GM19395 (cell line): ENCODE data around the gene CYP2D6.

Source experiments
- ATAC-seq: cut with Tn5 transposase; IDR thresholded peaks from one replicate; pipeline ENCODE4 v1.9.1; 2021; ENCODE audit warnings: mild to moderate bottlenecking, moderate library complexity; ENCODE audit not compliant: unreplicated experiment

Gene CYP2D6

GRCh38 chr22:42090596-42091454, 39.8 kb downstream of the CYP2D6 start, which contains the start of gene NDUFA6:
TSS of gene NDUFA6 (minus strand) at chr22:42090772. CDS start at chr22:42090744, 28 bp downstream.
- peak; percentile 94 for ATAC-seq

GRCh38 chr22:42086051-42086450, 44.6 kb downstream of the CYP2D6 start:
- ATAC-seq = no peak

- ATAC-seq = no peak
Observed at GRCh38 chr22:42084874-42085273, 45.7 kb downstream of the CYP2D6 start.

GRCh38 chr22:42083119-42083518, 47.5 kb downstream of the CYP2D6 start:
- ATAC-seq = no peak

- ATAC-seq = no peak
Observed at GRCh38 chr22:42080287-42080686, 50.3 kb downstream of the CYP2D6 start.

GRCh38 chr22:42079319-42080251, 51.0 kb downstream of the CYP2D6 start, which contains the start of gene SMDT1:
TSS of gene SMDT1 (plus strand) at chr22:42079700. CDS start at chr22:42079769, 69 bp downstream.
- peak; percentile 84 for ATAC-seq

GRCh38 chr22:42078469-42079318, 51.9 kb downstream of the CYP2D6 start:
- ATAC-seq = peak; percentile 11

GRCh38 chr22:42077486-42078125, 53.0 kb downstream of the CYP2D6 start:
- ATAC-seq = no peak

- ATAC-seq = no peak
Observed at GRCh38 chr22:42076764-42077485, 53.7 kb downstream of the CYP2D6 start.
